HepG2 (cell line): Measurements from ENCODE around the gene COL27A1. TPM values are rescaled to one million over a fixed set of nuclear protein-coding genes. Genes with fewer than 3 reads are reported as not detected.

Experiments
- ATAC-seq: fragments of 200-7000 bp; cut with Tn5 transposase; 3 replicates; pipeline ENCODE4 v1.9.1; 2020; ENCODE audit warnings: mild to moderate bottlenecking, moderate library complexity
- BruUV-seq: library from RNA; stranded (reverse); fragments of 400-500 nt; replicated peaks from 2 replicates; lab custom pipeline; 2021; lab: Mats Ljungman, UMichigan
- CTCF ChIA-PET: fragments of 300-600 bp; formaldehyde crosslinking; extraction: SDS; loops from one replicate; lab custom pipeline; 2021; ENCODE audit warnings: low total read pairs, inconsistent platforms, low intra/inter-chr PET ratio; lab: Yijun Ruan, JAX
- POLR2A ChIA-PET: fragments of 350-600 bp; sonication (Branson Sonifier 250); formaldehyde crosslinking; loops from one replicate; lab custom pipeline; 2020; ENCODE audit warnings: antibody characterized with exemption, inconsistent platforms; lab: Yijun Ruan, JAX
- DNase-seq: peaks from one replicate; pipeline ENCODE4 v3.0.0-alpha.2; 2015; ENCODE audit warnings: low spot score
- FAIRE-seq: peaks from 3 replicates; lab custom pipeline; 2011; peaks lifted over from hg19 to GRCh38; lab: Jason Lieb, UNC
- H2AFZ ChIP-seq: one replicate; pipeline ENCODE4 v1.6.1; 2011; ENCODE audit warnings: low read length, inconsistent platforms
- H3K27ac ChIP-seq: fragments of 300-600 bp; 3 replicates; pipeline ENCODE4 v1.8.0; 2011; ENCODE audit warnings: mixed run types, mild to moderate bottlenecking, mixed read lengths, low read length, inconsistent platforms; ENCODE audit not compliant: insufficient read depth; ENCODE audit errors: extremely low read length
- H3K27me3 ChIP-seq, 2 experiments: fragments of 200-600 bp in 1 of 2; 2 replicates in 1 of 2; 3 replicates in 1 of 2; pipeline versions ENCODE4 v1.6.0 to v1.8.0; 2011; ENCODE audit warnings: low read length in 2 of 2, mild to moderate bottlenecking in 2 of 2, moderate library complexity in 2 of 2, inconsistent platforms in 1 of 2; ENCODE audit not compliant: insufficient read depth in 2 of 2, control insufficient read depth in 1 of 2
- H3K36me3 ChIP-seq, 2 experiments: fragments of 200-600 bp in 1 of 2; replicated peaks in 1 of 2; 2 replicates in 1 of 2; 3 replicates in 1 of 2; pipeline versions ENCODE4 v1.5.1 to v1.8.0; 2011; ENCODE audit warnings: low read length in 2 of 2, inconsistent platforms in 1 of 2; ENCODE audit not compliant: insufficient read depth in 2 of 2, control insufficient read depth in 1 of 2
- H3K4me1 ChIP-seq: 2 replicates; pipeline ENCODE4 v1.5.1; 2012; ENCODE audit warnings: low read length, inconsistent platforms; ENCODE audit not compliant: insufficient read depth
- H3K4me2 ChIP-seq: 2 replicates; pipeline ENCODE4 v1.6.0; 2011; ENCODE audit warnings: low read depth, low read length, inconsistent platforms
- H3K4me3 ChIP-seq, 3 experiments: fragments of 200-600 bp in 1 of 3; sonication (generic), shearing (Covaris generic) in 1 of 3; replicated peaks in 1 of 3; 2 replicates each; pipeline ENCODE4 v1.5.1; 2011 to 2016; ENCODE audit warnings: low read length in 3 of 3, inconsistent platforms in 2 of 3, low read depth in 2 of 3, mild to moderate bottlenecking in 2 of 3, control low read depth in 1 of 3, mixed read lengths in 1 of 3; ENCODE audit not compliant: insufficient read depth in 1 of 3
- H3K79me2 ChIP-seq: one replicate; pipeline ENCODE4 v1.6.1; 2011; ENCODE audit warnings: low read length, inconsistent platforms; ENCODE audit not compliant: insufficient read depth
- H3K9ac ChIP-seq: 2 replicates; pipeline ENCODE4 v1.6.0; 2011; ENCODE audit warnings: mild to moderate bottlenecking, low read depth, low read length, inconsistent platforms; ENCODE audit not compliant: insufficient read depth
- H3K9me3 ChIP-seq: 2 replicates; pipeline ENCODE4 v1.5.1; 2012; ENCODE audit warnings: mild to moderate bottlenecking, low read length
- H4K20me1 ChIP-seq: 2 replicates; pipeline ENCODE4 v1.6.0; 2011; ENCODE audit warnings: inconsistent platforms, mild to moderate bottlenecking, low read length, moderate library complexity; ENCODE audit not compliant: insufficient read depth
- AGO2 ChIP-seq: fragments of 200-400 bp; formaldehyde crosslinking; optimal IDR thresholded peaks from 2 replicates; pipeline ENCODE3; 2017; ENCODE audit warnings: mild to moderate bottlenecking, low read depth, low read length, moderate library complexity
- IRF2 ChIP-seq: IDR thresholded peaks from 2 replicates; pipeline ENCODE4 v1.6.1; 2018; ENCODE audit warnings: missing genetic modification reagents, missing compliant biosample characterization
- MAFK ChIP-seq, 2 experiments: IDR thresholded peaks in 1 of 2; conservative IDR thresholded peaks in 1 of 2; 2 replicates each; pipeline ENCODE4 v1.6.1; 2011; ENCODE audit warnings: improper control_type of control experiment in 2 of 2, low read length in 2 of 2
- RBM22 ChIP-seq: fragments of 200-400 bp; formaldehyde crosslinking; optimal IDR thresholded peaks from 2 replicates; pipeline ENCODE3; 2017; ENCODE audit warnings: mild to moderate bottlenecking, low read length, moderate library complexity
- ZNF556 ChIP-seq: sonication (generic); formaldehyde crosslinking; IDR thresholded peaks from 2 replicates; pipeline ENCODE4 v1.4.0; 2020; ENCODE audit warnings: mild to moderate bottlenecking, missing genetic modification reagents, borderline replicate concordance
- ZNF781 ChIP-seq: sonication (generic); formaldehyde crosslinking; IDR thresholded peaks from 2 replicates; pipeline ENCODE4 v1.5.1; 2020; ENCODE audit warnings: borderline replicate concordance, mild to moderate bottlenecking, missing genetic modification reagents; ENCODE audit errors: not compliant biosample characterization
- WGBS: methylation state at CpG from one replicate; pipeline ENCODE4 v1.1.6; 2017; ENCODE audit warnings: low lambda C conversion rate; 5-methylcytosine and 5-hydroxymethylcytosine counted together
- in situ Hi-C: cut with HindIII; loops from 2 replicates; pipeline ENCODE4 v1.10.0; 2017; ENCODE audit warnings: low pct_unique_long_range_greater_than_20kb; ENCODE audit not compliant: extremely low pct_ligation_motif_present
- intact Hi-C: fragments of 100-400 bp; cut with micrococcal nuclease; formaldehyde crosslinking; loops from one replicate; pipeline ENCODE4 v1.10.0; 2022; ENCODE audit not compliant: unreplicated experiment
- polyA plus RNA-seq, 8 experiments: library from polyadenylated mRNA; depleted of rRNA in 3 of 8; stranded (reverse) in 7 of 8; unstranded in 1 of 8; fragments of >200 nt; fragmentation: Illumina TruSeq in 4 of 8; extraction: Trizol in 4 of 8; gene quantifications; 2 replicates each; pipeline versions ENCODE4 v1.2.1 to v1.2.3, GENCODE V29; 2011 to 2016; ENCODE audit warnings: low read depth in 4 of 8, missing spikeins in 1 of 8, mixed read lengths in 1 of 8; ENCODE audit not compliant: insufficient read depth in 1 of 8
- total RNA-seq, 5 experiments: library from RNA; depleted of rRNA; stranded (reverse); fragments of >200 nt; fragmentation: Illumina TruSeq; extraction: Trizol; gene quantifications; 2 replicates each; pipeline ENCODE4 v1.2.3, GENCODE V29; 2016; ENCODE audit warnings: low read depth in 1 of 5

COL27A1 gene
- total and polyA plus RNA-seq, 2 of the 13 experiments (the other 11 are each of a cell fraction or from before 2014, with no cell fraction given) = 71.3 to 89.1 TPM

- no peak for FAIRE-seq
- Histone ChIP-seq H4K20me1 (no peaks in the 10 kb centered on the region), H3K9me3 (no peaks in the 10 kb centered on the region), H3K4me2 (no peak overlapping the region), H3K36me3 (peaks cover 32 to 48% of the 10 kb centered on the region in 2 experiments), H3K4me3 (no peak overlapping the region), H3K9ac (no peak overlapping the region), H3K27ac (no peak overlapping the region), H3K79me2 (no peaks in the 10 kb centered on the region), H3K27me3 (no peaks in the 10 kb centered on the region), H3K4me1 (peaks cover under 1% of the 10 kb centered on the region; the same call in 1 of the 2 replicates), H2AFZ (no peak overlapping the region)
- 94% methylated on average over 22 of the region's 22 CpGs for WGBS
- ATAC-seq = no peak
- DNase-seq = no peak
- BruUV-seq = no TSS peak
- CTCF ChIA-PET = no interaction called here
- in situ Hi-C loops (no loop called here), intact Hi-C loops (no loop called here)
- POLR2A ChIA-PET = no interaction called here
- TF ChIP-seq AGO2 (peak; percentile 55), RBM22 (peak; percentile 96), ZNF781 (CRISPR knock-in tag) (no peak)
Observed at GRCh38 chr9:114310471-114311450, 155.4 kb downstream of the COL27A1 start.

GRCh38 chr9:114311571-114312512, 156.5 kb downstream of the COL27A1 start:
- FAIRE-seq (no peak), DNase-seq (no peak), ATAC-seq (no peak)
- H4K20me1 ChIP-seq = no peaks in the 10 kb centered on the region
- H2AFZ ChIP-seq = no peak overlapping the region
- WGBS = 96% methylated on average over 28 of the region's 28 CpGs
- H3K9me3 ChIP-seq = no peaks in the 10 kb centered on the region
- no peaks in the 10 kb centered on the region for H3K27me3 ChIP-seq
- no peak overlapping the region for H3K27ac ChIP-seq
- no peak overlapping the region for H3K4me3 ChIP-seq
- intact Hi-C loops = no loop called here
- H3K36me3 ChIP-seq = peaks cover 29 to 38% of the 10 kb centered on the region in 2 experiments
- no peak overlapping the region for H3K9ac ChIP-seq
- no peak for TF ChIP-seq ZNF556 (CRISPR knock-in tag)
- peak; percentile 38 to 55; a peak in 2 of 4 replicates for TF ChIP-seq MAFK (conservative IDR thresholded peaks at IDR 0.05 in 1 of 2, IDR thresholded peaks at IDR 0.05 in 1 of 2; ENCODE audit: low read length in 2 of 2)
- peak; percentile 32 for TF ChIP-seq RBM22
- TF ChIP-seq IRF2 (CRISPR knock-in tag) = no peak
- TF ChIP-seq, all 625 proteins: peak for 2
- Histone ChIP-seq H3K4me2 (no peak overlapping the region), H3K79me2 (no peaks in the 10 kb centered on the region), H3K4me1 (no peaks in the 10 kb centered on the region)
- TSS peak; percentile 79 for BruUV-seq
- in situ Hi-C loops = no loop called here
- ChIA-PET CTCF (no interaction called here), POLR2A (no interaction called here)
